ENCODE measurements around the gene CPN2. TPM values are rescaled to one million over a fixed set of nuclear protein-coding genes. Genes with fewer than 3 reads are reported as not detected.

Gene CPN2
- total RNA-seq, 1 experiment from 2014 or later: not detected

GRCh38 chr3:194323785-194324735, 27.1 kb downstream of the CPN2 start:
- no peaks in the 10 kb centered on the region for H3K27me3 ChIP-seq (ENCODE audit: insufficient read depth, low read length)
- no peak overlapping the region for H2BK20ac ChIP-seq (ENCODE audit: low read depth, low read length, poor library complexity, severe bottlenecking)
- no peak overlapping the region for H3K4me3 Mint-ChIP-seq
- H3K23me2 ChIP-seq (ENCODE audit: insufficient read length, low read depth, low read length, poor library complexity, severe bottlenecking): no peaks in the 10 kb centered on the region
- H2BK15ac ChIP-seq (ENCODE audit: low read depth, low read length): no peak overlapping the region
- H3K79me2 ChIP-seq (ENCODE audit: insufficient read depth, low read length): no peaks in the 10 kb centered on the region
- H3K27ac Mint-ChIP-seq: no peak overlapping the region
- H3K27ac ChIP-seq (ENCODE audit: insufficient read length, low read depth, low read length): no peak overlapping the region
- H4K8ac ChIP-seq (replicated peaks; ENCODE audit: insufficient read length, low read depth, low read length): no peak overlapping the region
- no peak overlapping the region for H4K91ac ChIP-seq (ENCODE audit: insufficient read length, low read depth, low read length)
- H4K5ac ChIP-seq (ENCODE audit: insufficient read length, low read depth, low read length): no peak overlapping the region
- no peak overlapping the region for H2BK120ac ChIP-seq (ENCODE audit: low read depth, low read length, poor library complexity, severe bottlenecking)
- H3T11ph ChIP-seq (ENCODE audit: low read length): no peak overlapping the region
- no peak overlapping the region for H3K56ac ChIP-seq (ENCODE audit: insufficient read length, low read depth, low read length)
- H2BK5ac ChIP-seq (ENCODE audit: insufficient read length, low read length): no peak overlapping the region
- peaks cover 5% of the 10 kb centered on the region for H4K20me1 ChIP-seq (ENCODE audit: control insufficient read depth, insufficient read depth, insufficient read length)
- no peak overlapping the region for H2AFZ ChIP-seq (ENCODE audit: low read length)
- no peak overlapping the region for H3K4me2 ChIP-seq (ENCODE audit: insufficient read depth, insufficient read length, low read length)
- no peak overlapping the region for H2AK5ac ChIP-seq (ENCODE audit: insufficient read length, low read length)
- no peak overlapping the region for H3K23ac ChIP-seq (ENCODE audit: insufficient read length, low read depth, low read length)
- H2BK12ac ChIP-seq (ENCODE audit: insufficient read length, low read depth, low read length): no peak overlapping the region
- 100% methylated on average over 1 of the region's 39 CpGs for WGBS (ENCODE audit: extremely low coverage, insufficient read length, low lambda C conversion rate)
- no peaks in the 10 kb centered on the region for H3K4me1 ChIP-seq (ENCODE audit: insufficient read depth, low read length)
- peak; percentile 37 for DNase-seq
- H3K79me1 ChIP-seq (ENCODE audit: insufficient read depth, low read depth, low read length, poor library complexity, severe bottlenecking): no peaks in the 10 kb centered on the region
- H3K9me3 ChIP-seq (ENCODE audit: control insufficient read depth, low read depth, low read length): peaks cover 10% of the 10 kb centered on the region
- H3K27me3 Mint-ChIP-seq (ENCODE audit: low read depth): peaks cover 28% of the 10 kb centered on the region
- peaks cover 9 to 12% (median 11%) of the 10 kb centered on the region in 3 experiments for H3K36me3 Mint-ChIP-seq (ENCODE audit: insufficient read depth in 1 of 3, low read depth in 3 of 3)
- H3K9me3 Mint-ChIP-seq: peaks cover 15 to 37% of the 10 kb centered on the region in 2 experiments
- H3K14ac ChIP-seq (ENCODE audit: insufficient read depth, low read length): no peak overlapping the region
- H3K4me1 Mint-ChIP-seq: peaks cover 7 to 11% of the 10 kb centered on the region in 2 experiments
- TF ChIP-seq CTCF (conservative IDR thresholded peaks at IDR 0.05): no peak
- H3K9ac ChIP-seq (ENCODE audit: extremely low read depth, insufficient read length, low read length): no peak overlapping the region
- no peak overlapping the region for H3K18ac ChIP-seq (ENCODE audit: insufficient read length, low read depth, low read length)
- H3K4ac ChIP-seq (ENCODE audit: low read depth, low read length): no peak overlapping the region

Data from H9 (cell line).